AG04450 (cell line): Measurements from ENCODE around the gene IL23A. TPM values are rescaled to one million over a fixed set of nuclear protein-coding genes. Genes with fewer than 3 reads are reported as not detected.

ENCODE experiments used
- CTCF ChIA-PET: fragments of 300-600, 350-600 bp; formaldehyde crosslinking; extraction: SDS; loops from one replicate; lab custom pipeline; 2022; ENCODE audit warnings: antibody characterized with exemption, inconsistent platforms; lab: Charles Lee
- POLR2A ChIA-PET: fragments of 350-600 bp; formaldehyde crosslinking; extraction: SDS; loops from one replicate; lab custom pipeline; 2021; ENCODE audit warnings: antibody characterized with exemption, inconsistent platforms; lab: Yijun Ruan, JAX
- DNase-seq: peaks from one replicate; pipeline ENCODE4 v3.0.0-alpha.2; 2011; ENCODE audit warnings: low read depth, low spot score
- H3K27ac ChIP-seq: one replicate; pipeline ENCODE4 v1.5.1; 2012; ENCODE audit warnings: low read depth, low read length, control low read depth
- H3K27me3 ChIP-seq: one replicate; pipeline ENCODE4 v1.6.0; 2012; ENCODE audit warnings: low read length; ENCODE audit not compliant: control insufficient read depth, insufficient read depth
- H3K4me3 ChIP-seq: 2 replicates; pipeline ENCODE4 v1.5.1; 2011; ENCODE audit warnings: mild to moderate bottlenecking, low read depth, low read length, control low read depth
- H3K9me3 ChIP-seq: 2 replicates; pipeline ENCODE4 v1.5.1; 2012; ENCODE audit warnings: low read length; ENCODE audit not compliant: control insufficient read depth, insufficient read depth
- CTCF ChIP-seq: IDR thresholded peaks from 2 replicates; pipeline ENCODE4 v1.5.1; 2011; ENCODE audit warnings: low read depth, low read length, control low read depth, inconsistent platforms
- polyA plus RNA-seq: library from polyadenylated mRNA; depleted of rRNA; stranded (reverse); fragments of >200 nt; gene quantifications from 2 replicates; pipeline ENCODE4 v1.2.3, GENCODE V29; 2011

Gene IL23A
- polyA plus RNA-seq, 1 experiment: not detected

GRCh38 chr12:56330936-56331490, 7.7 kb upstream of the IL23A start:
- Histone ChIP-seq H3K9me3 (no peaks in the 10 kb centered on the region), H3K27ac (no peak overlapping the region), H3K27me3 (no peaks in the 10 kb centered on the region), H3K4me3 (no peak overlapping the region)
- ChIA-PET POLR2A (no interaction called here), CTCF (no interaction called here)
- no peak for TF ChIP-seq CTCF
- no peak for DNase-seq

- no peak overlapping the region for H3K27ac ChIP-seq
Measured at GRCh38 chr12:56332512-56333196, 6.0 kb upstream of the IL23A start.

GRCh38 chr12:56333197-56333678, 5.4 kb upstream of the IL23A start:
- no peaks in the 10 kb centered on the region for H3K27me3 ChIP-seq

More at GRCh38 chr12:56332512-56333196, 6.0 kb upstream of the IL23A start:
- CTCF ChIA-PET: interaction anchor here (0.6 to 2.7 kb wide), 4 partner anchors 13 to 207 kb away, joined by 4 to 7 read pairs (median 5); no protein-coding TSS in a partner anchor
- POLR2A ChIA-PET: interaction anchor here (0.6 to 2.1 kb wide), 3 partner anchors 16 to 117 kb away, joined by 3 to 13 read pairs (median 5); partner anchors contain the start of genes CNPY2 and TIMELESS
- H3K9me3 ChIP-seq: no peaks in the 10 kb centered on the region
- H3K4me3 ChIP-seq: peak overlapping the region; percentile 67
- no peak for TF ChIP-seq CTCF
- no peaks in the 10 kb centered on the region for H3K27me3 ChIP-seq
- no peak for DNase-seq

GRCh38 chr12:56333679-56334489, 4.8 kb upstream of the IL23A start, which contains the start of gene PAN2:
Gene PAN2, minus strand, starts transcription at chr12:56334000. Its CDS starts 906 bp downstream, at chr12:56333094.
- peak; percentile 84 for TF ChIP-seq CTCF
- H3K4me3 ChIP-seq: peak within 1 kb of the TSS; percentile 67
- POLR2A ChIA-PET: interaction anchor here (1.0 to 2.1 kb wide), 3 partner anchors 18 to 116 kb away, joined by 5 to 13 read pairs (median 7); partner anchors contain the start of genes CNPY2, STAT2 and TIMELESS
- H3K27me3 ChIP-seq: no peaks in the 10 kb centered on the region
- CTCF ChIA-PET: interaction anchor here (0.6 to 2.7 kb wide), 6 partner anchors 12 to 239 kb away, joined by 3 to 12 read pairs (median 5); no protein-coding TSS in a partner anchor
- H3K9me3 ChIP-seq: no peaks in the 10 kb centered on the region
- peak; percentile 90 for DNase-seq
- peak within 1 kb of the TSS; percentile 91 for H3K27ac ChIP-seq

More at GRCh38 chr12:56333197-56333678, 5.4 kb upstream of the IL23A start:
- no peak for TF ChIP-seq CTCF
- peak overlapping the region; percentile 67 for H3K4me3 ChIP-seq
- ChIA-PET CTCF (interaction anchor here (0.6 to 2.7 kb wide), 4 partner anchors 12 to 131 kb away, joined by 5 to 7 read pairs (median 5); no protein-coding TSS in a partner anchor), POLR2A (interaction anchor here (1.0 to 2.1 kb wide), 3 partner anchors 17 to 116 kb away, joined by 5 to 13 read pairs (median 7); partner anchors contain the start of genes CNPY2, STAT2 and TIMELESS)
- no peak for DNase-seq
- peak overlapping the region; percentile 91 for H3K27ac ChIP-seq
- H3K9me3 ChIP-seq: no peaks in the 10 kb centered on the region
